HG03521 (cell line): Measurements from ENCODE around the gene CEP164.

Experiments
- ATAC-seq: cut with Tn5 transposase; IDR thresholded peaks from one replicate; pipeline ENCODE4 v1.9.1; 2021; ENCODE audit warnings: mild to moderate bottlenecking, moderate library complexity; ENCODE audit not compliant: unreplicated experiment

Gene CEP164

DNA sequence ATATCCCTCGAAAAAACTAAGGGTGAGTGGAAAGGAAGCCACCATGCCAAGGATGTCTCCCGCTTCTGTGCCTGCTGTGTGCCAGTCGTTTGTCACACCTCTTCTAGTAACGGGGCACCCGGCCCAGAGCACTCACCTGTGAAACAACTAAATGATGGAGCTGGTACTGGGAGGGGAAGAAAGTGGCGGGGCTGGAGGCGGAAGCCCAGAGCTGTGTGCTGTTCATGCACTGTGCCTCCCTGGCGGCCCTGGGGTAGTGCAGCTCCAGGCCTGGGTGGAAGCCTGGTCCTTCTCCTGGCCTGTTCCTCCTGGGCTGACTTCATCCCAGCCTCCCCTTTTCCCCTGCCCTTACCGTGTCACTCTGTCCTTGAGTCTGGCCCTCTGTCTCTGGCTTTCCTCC lies 130.2 kb downstream of the CEP164 start:
- no peak for ATAC-seq

DNA sequence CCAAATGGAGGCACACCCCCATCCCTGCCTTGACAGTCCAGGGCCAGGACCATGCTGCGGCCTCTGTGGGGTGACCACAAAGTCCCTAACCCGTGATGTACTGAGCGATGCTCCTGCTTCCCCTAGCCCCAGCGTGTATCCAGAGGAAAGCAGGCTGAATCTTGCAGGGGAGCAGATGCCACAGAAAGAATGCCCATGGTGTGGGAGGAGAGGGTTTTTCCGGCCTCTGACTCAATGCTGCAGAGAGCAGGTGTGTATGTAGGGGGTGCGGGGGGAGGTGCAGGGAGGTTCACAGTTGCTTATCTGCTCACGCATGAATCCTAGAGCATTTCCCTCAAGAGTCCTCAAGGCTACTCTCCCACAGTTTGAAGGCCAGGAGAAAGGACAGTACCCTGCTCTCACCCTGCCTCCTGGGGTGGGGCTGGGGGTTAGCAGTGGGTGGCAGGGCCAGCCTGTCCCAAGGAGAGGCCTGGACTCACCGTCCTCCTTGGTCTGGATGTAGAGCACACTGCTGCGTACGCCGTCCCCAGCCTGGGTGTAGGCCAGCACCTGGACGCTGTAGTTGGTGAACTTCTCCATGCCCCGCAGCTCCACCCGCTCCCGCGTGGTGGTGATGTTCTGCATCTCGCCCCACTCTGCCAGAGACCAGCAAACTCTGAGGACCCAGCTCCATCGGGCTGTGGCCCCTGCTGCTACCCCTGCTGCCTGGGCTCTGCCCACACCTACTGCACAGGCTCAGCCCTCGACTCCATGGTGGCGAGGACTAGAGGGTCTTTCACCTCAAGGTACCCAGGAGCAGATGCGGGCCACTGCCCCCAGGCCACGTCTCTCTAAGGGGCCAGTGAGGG lies 130.8 kb downstream of the CEP164 start:
- ATAC-seq = no peak

DNA sequence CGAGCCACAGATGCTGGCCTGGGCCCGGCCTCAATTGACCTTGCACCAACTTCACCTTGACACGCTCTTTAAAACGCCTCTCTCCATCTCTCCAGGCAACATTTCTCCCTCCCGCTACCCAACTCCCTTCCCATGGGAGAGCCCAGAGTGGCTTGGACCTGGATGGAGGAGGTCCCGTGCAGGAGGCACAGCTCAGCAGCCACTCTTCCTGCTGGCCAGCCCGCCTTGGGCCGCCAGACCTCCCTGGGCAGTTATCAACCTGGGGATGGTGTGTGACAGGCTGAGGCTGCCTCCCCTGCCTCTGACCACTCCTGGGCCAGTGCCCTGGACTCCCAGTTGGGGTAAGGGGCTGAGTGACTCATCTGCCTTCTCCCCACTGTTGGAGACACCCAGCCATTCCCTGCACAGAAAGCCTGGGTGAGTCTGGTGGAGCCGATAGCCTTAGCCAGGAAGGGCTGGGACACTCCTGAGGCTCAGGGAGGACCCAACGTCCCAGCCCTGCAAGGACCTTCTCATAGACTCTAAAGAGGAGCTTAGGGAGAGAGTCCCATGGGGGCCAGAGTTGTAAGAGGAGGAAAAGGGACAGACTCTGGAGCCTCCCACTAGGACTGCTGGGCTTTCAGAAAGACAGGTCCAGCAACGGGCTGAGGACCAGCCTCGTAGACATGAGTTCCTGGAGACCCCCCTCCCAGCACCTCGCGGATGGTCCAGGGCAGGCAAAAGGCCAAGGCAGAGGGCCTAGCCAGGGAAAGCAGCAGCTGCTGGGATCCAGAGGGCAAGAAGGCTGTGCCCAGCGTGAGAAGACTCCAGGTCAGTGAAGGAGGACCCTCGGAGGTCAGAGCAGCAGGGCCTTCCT lies 131.7 kb downstream of the CEP164 start:
- no peak for ATAC-seq

DNA sequence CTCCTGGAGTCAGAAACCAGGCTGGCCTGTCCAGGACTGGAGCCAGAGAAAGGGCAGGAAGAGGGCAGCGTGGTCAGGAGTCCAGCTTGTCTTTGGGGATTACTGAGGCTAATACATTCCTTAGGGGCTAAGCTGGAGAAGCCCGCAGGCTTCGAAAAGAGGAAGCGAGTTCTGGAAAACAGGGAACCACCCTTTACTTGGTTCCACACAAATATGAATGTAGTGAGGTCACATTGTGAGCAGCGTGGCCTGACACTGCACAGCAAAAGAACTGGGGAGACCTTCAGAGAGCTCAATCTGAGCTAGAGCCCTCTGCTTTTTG lies 132.3 kb downstream of the CEP164 start:
- no peak for ATAC-seq

DNA sequence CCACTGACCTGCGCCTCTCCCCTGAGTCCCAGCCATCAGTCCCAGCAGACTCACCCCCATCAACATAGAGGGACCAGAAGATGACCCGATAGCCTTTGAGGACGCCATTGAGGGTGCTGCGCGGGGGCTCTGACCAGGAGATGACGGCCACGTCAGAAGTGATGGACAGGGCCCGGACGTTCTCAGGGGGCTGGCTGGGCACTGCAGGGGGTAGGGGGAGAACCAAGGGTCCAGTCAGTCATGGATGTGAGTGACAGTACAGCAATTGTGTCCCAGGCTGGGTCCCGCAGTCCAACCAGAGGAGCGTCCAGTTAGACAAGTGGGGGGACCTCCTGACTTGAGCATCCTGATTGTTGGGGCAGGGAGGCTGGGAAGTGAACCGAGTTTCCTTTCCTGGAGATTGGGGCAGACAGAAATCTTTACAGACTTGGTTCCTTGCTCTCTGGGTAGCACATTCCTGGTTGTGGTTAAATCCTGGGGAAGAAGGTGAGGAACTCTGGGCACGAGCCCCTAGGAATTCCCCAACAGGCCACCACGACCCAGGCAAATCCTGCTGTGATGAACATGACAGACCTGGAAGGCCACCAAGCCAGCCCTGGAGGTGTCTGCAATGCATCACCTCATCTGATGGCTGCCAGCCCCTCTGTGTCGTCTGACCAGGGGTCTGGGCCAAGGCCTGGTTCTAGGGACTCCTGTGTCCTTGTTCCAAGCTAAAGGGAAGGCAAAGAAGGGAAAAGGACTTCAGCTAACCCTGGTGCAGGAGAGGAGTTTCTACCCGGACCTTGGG lies 133.9 kb downstream of the CEP164 start:
- no peak for ATAC-seq

DNA sequence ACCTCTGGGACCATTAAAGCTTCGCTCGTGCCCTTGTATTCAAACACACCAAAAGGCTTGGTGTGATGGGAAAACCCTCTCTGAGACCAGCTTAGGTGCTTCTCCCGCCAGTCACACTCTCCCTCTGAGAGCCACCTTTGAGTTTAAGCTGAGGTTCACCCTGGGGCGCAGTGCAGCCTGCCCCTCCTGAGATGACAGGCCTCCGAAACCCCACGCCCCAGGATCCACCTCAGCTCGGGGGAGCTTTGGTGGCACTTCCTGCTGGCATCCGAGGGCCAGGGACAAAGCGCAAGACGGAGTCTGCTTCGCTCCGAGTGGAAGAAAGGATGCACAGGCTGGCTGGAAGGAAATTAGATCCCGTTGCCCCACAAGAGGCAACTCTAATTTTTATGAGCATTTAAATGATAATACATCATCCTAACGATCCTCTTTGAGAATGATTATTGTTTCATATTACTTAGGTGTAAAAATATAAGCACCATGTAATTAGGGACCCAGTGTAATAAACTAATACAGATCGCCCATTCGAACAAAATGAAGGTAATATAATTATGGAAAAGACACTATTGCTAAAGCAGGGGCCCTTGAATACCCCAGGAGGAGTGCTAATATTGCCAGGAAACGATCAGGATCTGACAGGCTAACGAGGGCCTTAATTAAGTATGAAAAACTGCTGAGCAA lies 134.7 kb downstream of the CEP164 start:
- ATAC-seq = no peak

DNA sequence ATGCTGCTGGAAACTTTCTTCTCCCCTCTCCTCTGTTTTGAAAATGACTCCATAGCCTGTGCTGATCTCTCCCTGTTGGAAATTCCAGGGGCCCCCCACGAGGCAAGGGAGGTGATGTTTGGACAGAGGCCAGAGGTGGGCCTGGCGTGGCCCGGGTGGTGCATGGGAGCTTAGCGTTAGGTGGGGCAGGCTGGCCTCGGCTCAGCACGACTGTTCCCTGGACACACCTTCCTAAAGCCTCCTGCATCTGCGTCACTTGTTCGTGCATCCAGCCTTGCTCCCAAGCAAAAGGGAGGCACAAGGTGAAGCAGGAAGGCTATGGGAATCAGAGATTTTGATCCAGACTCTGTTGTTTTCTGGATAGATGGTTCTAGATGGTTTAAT lies 135.2 kb downstream of the CEP164 start:
- ATAC-seq = no peak
